HEK293 (cell line): ENCODE measurements around the gene EML1.

ENCODE experiments used
- CTCF ChIA-PET: fragments of 350-600 bp; formaldehyde crosslinking; extraction: SDS; loops from one replicate; lab custom pipeline; 2021; ENCODE audit warnings: antibody characterized with exemption; lab: Yijun Ruan, JAX
- POLR2A ChIA-PET: fragments of 300-600 bp; formaldehyde crosslinking; extraction: SDS; loops from one replicate; lab custom pipeline; 2020; ENCODE audit warnings: antibody characterized with exemption, inconsistent platforms; lab: Yijun Ruan, JAX
- H3K27ac ChIP-seq: fragments of 200-500 bp; sonication (Bioruptor generic); 2 replicates; pipeline ENCODE4 v1.5.1; 2014; ENCODE audit warnings: low read depth, low read length, control low read depth, inconsistent platforms; ENCODE audit errors: extremely low read depth
- H3K36me3 ChIP-seq, 2 experiments: fragments of 200-500 bp in 1 of 2; sonication (Bioruptor generic) in 1 of 2; 1 replicate in 1 of 2; 2 replicates in 1 of 2; pipeline ENCODE4 v1.5.1; 2014 to 2017; ENCODE audit warnings: inconsistent platforms in 2 of 2, low read length in 2 of 2; ENCODE audit not compliant: control insufficient read depth in 2 of 2, insufficient read depth in 1 of 2
- H3K4me1 ChIP-seq: fragments of 200-500 bp; sonication (Bioruptor generic); 2 replicates; pipeline ENCODE4 v1.5.1; 2014; ENCODE audit warnings: mild to moderate bottlenecking, low read length, inconsistent platforms; ENCODE audit not compliant: control insufficient read depth, insufficient read depth
- H3K4me3 ChIP-seq: 2 replicates; pipeline ENCODE4 v1.5.1; 2011; ENCODE audit warnings: low read depth, mild to moderate bottlenecking, control low read depth, low read length, moderate library complexity
- H3K9me3 ChIP-seq: fragments of 200-500 bp; sonication (Bioruptor generic); 2 replicates; pipeline ENCODE4 v1.5.1; 2014; ENCODE audit warnings: low read depth, low read length, inconsistent platforms; ENCODE audit not compliant: control insufficient read depth, insufficient read depth
- BCL11A ChIP-seq: fragments of 450-650 bp; formaldehyde crosslinking; IDR thresholded peaks from 2 replicates; pipeline ENCODE4 v1.5.1; 2016; ENCODE audit warnings: low read depth, missing biosample characterization, missing genetic modification characterization
- EGR2 ChIP-seq: fragments of 450-650 bp; formaldehyde crosslinking; IDR thresholded peaks from 2 replicates; pipeline ENCODE4 v1.5.1; 2016; ENCODE audit warnings: low read depth, missing biosample characterization, missing genetic modification characterization
- GLIS1 ChIP-seq: fragments of 450-650 bp; formaldehyde crosslinking; IDR thresholded peaks from 2 replicates; pipeline ENCODE4 v1.5.1; 2016; ENCODE audit warnings: missing biosample characterization, missing genetic modification characterization
- HOXC10 ChIP-seq: sonication (generic); formaldehyde crosslinking; IDR thresholded peaks from 2 replicates; pipeline ENCODE4 v1.8.1; 2023; ENCODE audit warnings: mild to moderate bottlenecking, missing genetic modification reagents
- KLF10 ChIP-seq: fragments of 450-650 bp; IDR thresholded peaks from 2 replicates; pipeline ENCODE4 v1.5.1; 2018; ENCODE audit warnings: missing biosample characterization, mild to moderate bottlenecking, missing genetic modification characterization
- KLF7 ChIP-seq: fragments of 450-650 bp; formaldehyde crosslinking; IDR thresholded peaks from 2 replicates; pipeline ENCODE4 v1.5.1; 2016; ENCODE audit warnings: missing biosample characterization, missing genetic modification characterization, borderline replicate concordance
- RBAK ChIP-seq: fragments of 450-650 bp; formaldehyde crosslinking; IDR thresholded peaks from 2 replicates; pipeline ENCODE4 v1.5.1; 2016; ENCODE audit warnings: missing biosample characterization, missing genetic modification characterization
- YY2 ChIP-seq: fragments of 450-650 bp; formaldehyde crosslinking; IDR thresholded peaks from 2 replicates; pipeline ENCODE4 v1.5.1; 2016; ENCODE audit warnings: missing biosample characterization, missing genetic modification characterization
- ZBTB48 ChIP-seq: fragments of 450-650 bp; formaldehyde crosslinking; IDR thresholded peaks from 2 replicates; pipeline ENCODE4 v1.5.1; 2016; ENCODE audit warnings: missing biosample characterization, missing genetic modification characterization
- ZNF146 ChIP-seq: fragments of 450-650 bp; formaldehyde crosslinking; IDR thresholded peaks from 2 replicates; pipeline ENCODE4 v1.5.1; 2016; ENCODE audit warnings: missing biosample characterization, missing genetic modification characterization
- ZNF202 ChIP-seq: fragments of 450-650 bp; formaldehyde crosslinking; IDR thresholded peaks from 2 replicates; pipeline ENCODE4 v1.5.1; 2016; ENCODE audit warnings: missing biosample characterization, missing genetic modification characterization, borderline replicate concordance
- ZNF214 ChIP-seq: fragments of 450-650 bp; formaldehyde crosslinking; IDR thresholded peaks from 2 replicates; pipeline ENCODE4 v1.5.1; 2017; ENCODE audit warnings: missing biosample characterization, mild to moderate bottlenecking, missing genetic modification characterization, borderline replicate concordance
- ZNF23 ChIP-seq: fragments of 450-650 bp; formaldehyde crosslinking; IDR thresholded peaks from 2 replicates; pipeline ENCODE4 v1.5.1; 2016; ENCODE audit warnings: missing biosample characterization, missing genetic modification characterization, borderline replicate concordance
- ZNF239 ChIP-seq: fragments of 450-650 bp; formaldehyde crosslinking; IDR thresholded peaks from 2 replicates; pipeline ENCODE4 v1.5.1; 2016; ENCODE audit warnings: missing biosample characterization, missing genetic modification characterization
- ZNF292 ChIP-seq: fragments of 450-650 bp; formaldehyde crosslinking; IDR thresholded peaks from 2 replicates; pipeline ENCODE4 v1.5.1; 2016; ENCODE audit warnings: low read depth, missing biosample characterization, missing genetic modification characterization, borderline replicate concordance
- ZNF423 ChIP-seq: fragments of 450-650 bp; formaldehyde crosslinking; IDR thresholded peaks from 2 replicates; pipeline ENCODE4 v1.5.1; 2016; ENCODE audit warnings: missing biosample characterization, missing genetic modification characterization
- ZNF549 ChIP-seq: fragments of 450-650 bp; IDR thresholded peaks from 2 replicates; pipeline ENCODE4 v1.5.1; 2018; ENCODE audit warnings: missing biosample characterization, missing genetic modification characterization, mild to moderate bottlenecking, inconsistent platforms, moderate library complexity
- ZNF555 ChIP-seq: fragments of 450-650 bp; formaldehyde crosslinking; conservative IDR thresholded peaks from 2 replicates; pipeline ENCODE4 v1.5.1; 2017; ENCODE audit warnings: missing biosample characterization, mild to moderate bottlenecking, missing genetic modification characterization, inconsistent platforms
- ZNF600 ChIP-seq: fragments of 450-650 bp; formaldehyde crosslinking; IDR thresholded peaks from 2 replicates; pipeline ENCODE4 v1.5.1; 2016; ENCODE audit warnings: missing biosample characterization, missing genetic modification characterization
- ZNF624 ChIP-seq: fragments of 450-650 bp; formaldehyde crosslinking; IDR thresholded peaks from 2 replicates; pipeline ENCODE4 v1.5.1; 2017; ENCODE audit warnings: missing biosample characterization, missing genetic modification characterization
- ZNF660 ChIP-seq: fragments of 450-650 bp; IDR thresholded peaks from 2 replicates; pipeline ENCODE4 v1.5.1; 2018; ENCODE audit warnings: missing biosample characterization, mild to moderate bottlenecking, missing genetic modification characterization
- ZNF747 ChIP-seq: fragments of 450-650 bp; formaldehyde crosslinking; IDR thresholded peaks from 2 replicates; pipeline ENCODE4 v1.5.1; 2016; ENCODE audit warnings: missing biosample characterization, missing genetic modification characterization
- ZNF837 ChIP-seq: fragments of 450-650 bp; formaldehyde crosslinking; IDR thresholded peaks from 2 replicates; pipeline ENCODE4 v1.5.1; 2016; ENCODE audit warnings: missing biosample characterization, missing genetic modification characterization
- ZSCAN30 ChIP-seq: fragments of 450-650 bp; IDR thresholded peaks from 2 replicates; pipeline ENCODE4 v1.5.1; 2018; ENCODE audit warnings: missing biosample characterization, mild to moderate bottlenecking, missing genetic modification characterization, moderate library complexity
- TF ChIP-seq, protein P1 (sequence below): fragments of 450-650 bp; formaldehyde crosslinking; IDR thresholded peaks from 2 replicates; pipeline ENCODE4 v1.5.1; 2016; ENCODE audit warnings: missing biosample characterization, missing genetic modification characterization
- TF ChIP-seq, protein P2 (sequence below): fragments of 450-650 bp; formaldehyde crosslinking; IDR thresholded peaks from 2 replicates; pipeline ENCODE4 v1.5.1; 2017; ENCODE audit warnings: missing biosample characterization, mild to moderate bottlenecking, missing genetic modification characterization, moderate library complexity
- TF ChIP-seq, protein P3 (sequence below): fragments of 450-650 bp; formaldehyde crosslinking; IDR thresholded peaks from 2 replicates; pipeline ENCODE4 v1.5.1; 2016; ENCODE audit warnings: missing biosample characterization, missing genetic modification characterization
- TF ChIP-seq, protein P4 (sequence below): fragments of 450-650 bp; formaldehyde crosslinking; IDR thresholded peaks from 2 replicates; pipeline ENCODE4 v1.5.1; 2016; ENCODE audit warnings: missing biosample characterization, missing genetic modification characterization

The EML1 gene

DNA sequence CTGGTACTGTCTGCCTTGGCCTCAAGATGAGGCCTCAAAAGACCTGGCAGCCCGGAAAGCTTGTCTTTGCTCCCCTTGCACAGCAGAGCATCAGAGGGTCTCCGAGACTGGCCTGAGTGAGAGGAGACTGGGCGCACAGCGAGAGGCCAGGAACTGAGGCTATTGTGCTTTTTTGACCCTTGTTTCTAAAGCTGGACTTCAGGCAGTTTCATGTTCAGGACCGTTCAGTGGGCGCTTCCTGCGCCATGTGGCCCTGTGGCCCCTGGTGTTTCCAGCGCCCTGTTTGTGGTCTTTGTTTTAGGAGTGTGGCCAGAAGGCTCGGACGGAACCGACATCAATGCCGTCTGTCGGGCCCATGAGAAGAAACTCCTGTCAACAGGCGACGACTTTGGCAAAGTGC lies 145.7 kb downstream of the EML1 start:
- Histone ChIP-seq H3K36me3 (peaks cover 0 to 48% of the 10 kb centered on the region in 2 experiments; a peak in 1 of 3 replicates), H3K4me1 (0 out of 2 replicates have a peak, but pooled peaks cover 2% of the 10 kb centered on the region), H3K9me3 (no peaks in the 10 kb centered on the region), H3K27ac (no peak overlapping the region), H3K4me3 (no peak overlapping the region)
- ChIA-PET POLR2A (no interaction called here), CTCF (no interaction called here)
- TF ChIP-seq ZNF292 (no peak), GLIS1 (tag by site-specific recombination) (no peak), ZNF600 (tag by site-specific recombination) (no peak), YY2 (tag by site-specific recombination) (no peak), ZNF23 (no peak), ZNF660 (tag by site-specific recombination) (no peak), KLF10 (tag by site-specific recombination) (no peak)
- TF ChIP-seq, protein P1, sequence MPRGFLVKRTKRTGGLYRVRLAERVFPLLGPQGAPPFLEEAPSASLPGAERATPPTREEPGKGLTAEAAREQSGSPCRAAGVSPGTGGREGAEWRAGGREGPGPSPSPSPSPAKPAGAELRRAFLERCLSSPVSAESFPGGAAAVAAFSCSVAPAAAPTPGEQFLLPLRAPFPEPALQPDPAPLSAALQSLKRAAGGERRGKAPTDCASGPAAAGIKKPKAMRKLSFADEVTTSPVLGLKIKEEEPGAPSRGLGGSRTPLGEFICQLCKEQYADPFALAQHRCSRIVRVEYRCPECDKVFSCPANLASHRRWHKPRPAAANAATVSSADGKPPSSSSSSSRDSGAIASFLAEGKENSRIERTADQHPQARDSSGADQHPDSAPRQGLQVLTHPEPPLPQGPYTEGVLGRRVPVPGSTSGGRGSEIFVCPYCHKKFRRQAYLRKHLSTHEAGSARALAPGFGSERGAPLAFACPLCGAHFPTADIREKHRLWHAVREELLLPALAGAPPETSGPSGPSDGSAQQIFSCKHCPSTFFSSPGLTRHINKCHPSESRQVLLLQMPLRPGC (tag by site-specific recombination), result no peak

DNA sequence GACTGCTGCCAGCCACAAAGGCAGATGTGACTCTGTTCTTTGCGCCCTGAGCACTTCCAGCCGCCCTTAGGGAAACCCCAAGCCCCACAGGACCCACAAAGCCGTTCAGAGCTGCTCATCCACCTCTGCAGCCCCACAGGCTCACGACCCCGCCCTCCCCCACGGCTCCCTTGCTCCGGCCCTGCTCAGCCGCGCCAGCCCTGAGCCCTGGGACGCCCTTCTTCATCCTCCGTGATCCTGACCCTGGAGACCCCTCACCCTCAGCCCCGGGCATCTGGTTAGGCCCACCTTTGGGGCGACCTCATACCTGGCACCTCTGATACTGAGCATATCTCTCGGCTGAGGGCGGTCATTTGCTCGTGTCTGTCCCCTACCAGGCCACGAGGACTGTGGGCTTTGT lies 146.2 kb downstream of the EML1 start:
- ChIA-PET CTCF (no interaction called here), POLR2A (no interaction called here)
- Histone ChIP-seq H3K4me3 (no peak overlapping the region), H3K36me3 (peaks cover 0 to 51% of the 10 kb centered on the region in 2 experiments; a peak in 1 of 3 replicates), H3K4me1 (0 out of 2 replicates have a peak, but pooled peaks cover 2% of the 10 kb centered on the region), H3K27ac (no peak overlapping the region), H3K9me3 (no peaks in the 10 kb centered on the region)
- TF ChIP-seq KLF7 (no peak), HOXC10 (CRISPR knock-in tag) (no peak), EGR2 (tag by site-specific recombination) (no peak), ZNF239 (tag by site-specific recombination) (no peak), ZBTB48 (tag by site-specific recombination) (no peak), BCL11A (tag by site-specific recombination) (no peak), ZNF214 (tag by site-specific recombination) (no peak), ZNF292 (no peak)

DNA sequence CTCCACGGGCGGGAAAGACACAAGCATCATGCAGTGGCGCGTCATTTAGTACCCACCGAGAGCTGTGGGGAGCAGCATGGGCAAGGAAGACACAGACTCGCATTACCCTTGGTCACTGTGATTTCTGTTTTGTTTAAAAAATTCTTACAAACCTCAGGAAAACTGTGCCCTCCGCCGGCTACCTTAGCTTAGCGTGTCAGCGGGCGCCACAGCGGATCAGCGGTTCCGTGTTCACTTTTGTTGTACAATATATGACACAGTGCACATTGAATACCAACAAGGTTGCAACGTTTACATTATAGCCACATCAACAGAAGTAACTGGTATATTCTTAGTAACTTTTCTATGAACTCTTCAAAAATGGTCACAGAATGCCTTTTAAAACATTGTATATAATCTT lies 146.9 kb downstream of the EML1 start:
- ChIA-PET POLR2A (no interaction called here), CTCF (no interaction called here)
- Histone ChIP-seq H3K9me3 (no peaks in the 10 kb centered on the region), H3K27ac (no peak overlapping the region), H3K4me1 (0 out of 2 replicates have a peak, but pooled peaks cover 2% of the 10 kb centered on the region), H3K36me3 (peaks cover 0 to 51% of the 10 kb centered on the region in 2 experiments; a peak in 1 of 3 replicates), H3K4me3 (no peak overlapping the region)
- TF ChIP-seq ZNF747 (no peak), ZNF837 (tag by site-specific recombination) (no peak), ZNF555 (tag by site-specific recombination) (no peak), RBAK (tag by site-specific recombination) (no peak), ZSCAN30 (tag by site-specific recombination) (no peak), ZNF23 (no peak), ZNF423 (tag by site-specific recombination) (no peak), ZNF624 (no peak), HOXC10 (CRISPR knock-in tag) (no peak), ZNF292 (no peak), ZNF549 (tag by site-specific recombination) (no peak), ZNF202 (tag by site-specific recombination) (no peak), ZNF146 (tag by site-specific recombination) (no peak)
- TF ChIP-seq, protein P2, sequence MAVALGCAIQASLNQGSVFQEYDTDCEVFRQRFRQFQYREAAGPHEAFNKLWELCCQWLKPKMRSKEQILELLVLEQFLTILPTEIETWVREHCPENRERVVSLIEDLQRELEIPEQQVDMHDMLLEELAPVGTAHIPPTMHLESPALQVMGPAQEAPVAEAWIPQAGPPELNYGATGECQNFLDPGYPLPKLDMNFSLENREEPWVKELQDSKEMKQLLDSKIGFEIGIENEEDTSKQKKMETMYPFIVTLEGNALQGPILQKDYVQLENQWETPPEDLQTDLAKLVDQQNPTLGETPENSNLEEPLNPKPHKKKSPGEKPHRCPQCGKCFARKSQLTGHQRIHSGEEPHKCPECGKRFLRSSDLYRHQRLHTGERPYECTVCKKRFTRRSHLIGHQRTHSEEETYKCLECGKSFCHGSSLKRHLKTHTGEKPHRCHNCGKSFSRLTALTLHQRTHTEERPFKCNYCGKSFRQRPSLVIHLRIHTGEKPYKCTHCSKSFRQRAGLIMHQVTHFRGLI (tag by site-specific recombination), result no peak
- TF ChIP-seq, protein P3, sequence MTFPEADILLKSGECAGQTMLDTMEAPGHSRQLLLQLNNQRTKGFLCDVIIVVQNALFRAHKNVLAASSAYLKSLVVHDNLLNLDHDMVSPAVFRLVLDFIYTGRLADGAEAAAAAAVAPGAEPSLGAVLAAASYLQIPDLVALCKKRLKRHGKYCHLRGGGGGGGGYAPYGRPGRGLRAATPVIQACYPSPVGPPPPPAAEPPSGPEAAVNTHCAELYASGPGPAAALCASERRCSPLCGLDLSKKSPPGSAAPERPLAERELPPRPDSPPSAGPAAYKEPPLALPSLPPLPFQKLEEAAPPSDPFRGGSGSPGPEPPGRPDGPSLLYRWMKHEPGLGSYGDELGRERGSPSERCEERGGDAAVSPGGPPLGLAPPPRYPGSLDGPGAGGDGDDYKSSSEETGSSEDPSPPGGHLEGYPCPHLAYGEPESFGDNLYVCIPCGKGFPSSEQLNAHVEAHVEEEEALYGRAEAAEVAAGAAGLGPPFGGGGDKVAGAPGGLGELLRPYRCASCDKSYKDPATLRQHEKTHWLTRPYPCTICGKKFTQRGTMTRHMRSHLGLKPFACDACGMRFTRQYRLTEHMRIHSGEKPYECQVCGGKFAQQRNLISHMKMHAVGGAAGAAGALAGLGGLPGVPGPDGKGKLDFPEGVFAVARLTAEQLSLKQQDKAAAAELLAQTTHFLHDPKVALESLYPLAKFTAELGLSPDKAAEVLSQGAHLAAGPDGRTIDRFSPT (tag by site-specific recombination), result no peak
- TF ChIP-seq, protein P4, sequence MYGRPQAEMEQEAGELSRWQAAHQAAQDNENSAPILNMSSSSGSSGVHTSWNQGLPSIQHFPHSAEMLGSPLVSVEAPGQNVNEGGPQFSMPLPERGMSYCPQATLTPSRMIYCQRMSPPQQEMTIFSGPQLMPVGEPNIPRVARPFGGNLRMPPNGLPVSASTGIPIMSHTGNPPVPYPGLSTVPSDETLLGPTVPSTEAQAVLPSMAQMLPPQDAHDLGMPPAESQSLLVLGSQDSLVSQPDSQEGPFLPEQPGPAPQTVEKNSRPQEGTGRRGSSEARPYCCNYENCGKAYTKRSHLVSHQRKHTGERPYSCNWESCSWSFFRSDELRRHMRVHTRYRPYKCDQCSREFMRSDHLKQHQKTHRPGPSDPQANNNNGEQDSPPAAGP, result no peak
